RWPE2 (cell line): ENCODE results near the gene FITM1.

Source experiments
- ATAC-seq: fragments of 200-7000 bp; cut with Tn5 transposase; 3 replicates; pipeline ENCODE4 v1.9.1; 2021; ENCODE audit warnings: low read depth
- DNase-seq: peaks from one replicate; pipeline ENCODE4 v3.0.0-alpha.2; 2020; ENCODE audit warnings: low spot score
- H3K27ac ChIP-seq: fragments of 450-650 bp; 2 replicates; pipeline ENCODE4 v1.5.1; 2017; ENCODE audit warnings: mild to moderate bottlenecking; ENCODE audit not compliant: poor library complexity, severe bottlenecking
- H3K27me3 ChIP-seq: fragments of 250-450 bp; sonication (Bioruptor Pico); 2 replicates; pipeline ENCODE4 v1.5.1; 2021; ENCODE audit warnings: mild to moderate bottlenecking, moderate library complexity; ENCODE audit not compliant: insufficient read depth, poor library complexity, severe bottlenecking
- H3K36me3 ChIP-seq: fragments of 250-450 bp; sonication (Bioruptor Pico); 2 replicates; pipeline ENCODE4 v1.5.1; 2020; ENCODE audit warnings: low read depth, mild to moderate bottlenecking, moderate library complexity
- H3K4me1 ChIP-seq: fragments of 250-450 bp; sonication (Bioruptor Pico); 2 replicates; pipeline ENCODE4 v1.5.1; 2021; ENCODE audit warnings: mild to moderate bottlenecking, moderate library complexity; ENCODE audit not compliant: insufficient read depth, poor library complexity, severe bottlenecking
- H3K4me3 ChIP-seq: fragments of 250-450 bp; sonication (Bioruptor Pico); 2 replicates; pipeline ENCODE4 v1.5.1; 2021; ENCODE audit warnings: mild to moderate bottlenecking, moderate library complexity; ENCODE audit not compliant: severe bottlenecking
- H3K9me3 ChIP-seq: fragments of 250-450 bp; sonication (Bioruptor Pico); 2 replicates; pipeline ENCODE4 v1.5.1; 2021; ENCODE audit warnings: mild to moderate bottlenecking, moderate library complexity; ENCODE audit not compliant: severe bottlenecking
- CTCF ChIP-seq: fragments of 450-650 bp; IDR thresholded peaks from one replicate; pipeline ENCODE4 v1.5.1; 2017; ENCODE audit warnings: mild to moderate bottlenecking, moderate library complexity; ENCODE audit not compliant: poor library complexity, severe bottlenecking

Gene FITM1

GRCh38 chr14:24114532-24115421 lies 15.7 kb upstream of the FITM1 start, which contains the start of the genes DCAF11 and NRL:
TSS of gene DCAF11 (plus strand) at chr14:24114777. CDS start at chr14:24115595, 818 bp downstream.
TSS of gene NRL (minus strand) at chr14:24114949. CDS start at chr14:24082848, 32,101 bp downstream.
- H3K4me3 ChIP-seq = peak within 1 kb of the TSS; percentile 57
- DNase-seq = peak; percentile 100
- TF ChIP-seq CTCF = no peak
- peaks cover 11% of the 10 kb centered on the region for H3K4me1 ChIP-seq
- no peaks in the 10 kb centered on the region for H3K27me3 ChIP-seq
- ATAC-seq = peak; percentile 78
- H3K9me3 ChIP-seq = no peaks in the 10 kb centered on the region
- H3K36me3 ChIP-seq = peaks cover 34% of the 10 kb centered on the region
- peak within 1 kb of the TSS; percentile 92 for H3K27ac ChIP-seq

- no peaks in the 10 kb centered on the region for H3K27me3 ChIP-seq
- no peak for DNase-seq
- no peak for ATAC-seq
- H3K4me1 ChIP-seq = peaks cover 6% of the 10 kb centered on the region
- H3K36me3 ChIP-seq = peaks cover 40% of the 10 kb centered on the region
- H3K4me3 ChIP-seq = peak overlapping the region; percentile 57
- no peak for TF ChIP-seq CTCF
- H3K27ac ChIP-seq = peak overlapping the region; percentile 92
- H3K9me3 ChIP-seq = no peaks in the 10 kb centered on the region
These were observed 14.9 kb upstream of the FITM1 start for GRCh38 chr14:24115422-24116127.

- DNase-seq = no peak
- TF ChIP-seq CTCF = no peak
- Histone ChIP-seq H3K27me3 (no peaks in the 10 kb centered on the region), H3K9me3 (no peaks in the 10 kb centered on the region), H3K4me3 (peak overlapping the region; percentile 57), H3K27ac (no peak overlapping the region), H3K4me1 (peaks cover 4% of the 10 kb centered on the region), H3K36me3 (peaks cover 45% of the 10 kb centered on the region)
- no peak for ATAC-seq
These were observed 14.2 kb upstream of the FITM1 start for GRCh38 chr14:24116128-24116814.

GRCh38 chr14:24117179-24117578 lies 13.3 kb upstream of the FITM1 start:
- TF ChIP-seq CTCF = no peak
- no peaks in the 10 kb centered on the region for H3K9me3 ChIP-seq
- no peak overlapping the region for H3K27ac ChIP-seq
- no peak for ATAC-seq
- peaks cover 4% of the 10 kb centered on the region for H3K4me1 ChIP-seq
- no peak for DNase-seq
- no peaks in the 10 kb centered on the region for H3K27me3 ChIP-seq
- H3K36me3 ChIP-seq = peaks cover 49% of the 10 kb centered on the region
- no peak overlapping the region for H3K4me3 ChIP-seq
